A549 (cell line): ENCODE data around the gene DHX15. TPM values are rescaled to one million over a fixed set of nuclear protein-coding genes. Genes with fewer than 3 reads are reported as not detected.

ENCODE experiments used
- ATAC-seq, 2 experiments: fragments of 200-7000 bp in 1 of 2; fragments of >200 bp in 1 of 2; cut with Nextera tagmentation in 1 of 2; cut with Tn5 transposase in 1 of 2; 3 replicates each; pipeline versions ENCODE4 v1.8.0 to v1.9.1; 2018 to 2020; ENCODE audit warnings: mild to moderate bottlenecking in 1 of 2, moderate library complexity in 1 of 2
- CTCF ChIA-PET: fragments of 300-600 bp; sonication (Branson Sonifier 250); formaldehyde crosslinking; extraction: SDS; loops from one replicate; lab custom pipeline; 2021; ENCODE audit warnings: antibody characterized with exemption, inconsistent platforms; lab: Yijun Ruan, JAX
- POLR2A ChIA-PET: fragments of 350-600 bp; formaldehyde crosslinking; extraction: SDS; loops from one replicate; lab custom pipeline; 2021; ENCODE audit warnings: antibody characterized with exemption, inconsistent platforms; lab: Yijun Ruan, JAX
- DNase-seq, 2 experiments: peaks; one replicate each; pipeline versions ENCODE4 v3.0.0 to v3.0.0-alpha.2; 2011 to 2016; ENCODE audit warnings: low read depth in 1 of 2, low spot score in 1 of 2
- FAIRE-seq: peaks from 2 replicates; lab custom pipeline; 2011; peaks lifted over from hg19 to GRCh38; lab: Jason Lieb, UNC
- H3K27ac ChIP-seq, 2 experiments: fragments of >200 bp; sonication (Bioruptor Twin); formaldehyde crosslinking; 3 replicates each; pipeline ENCODE4 v1.5.1; 2016 to 2017
- H3K4me1 ChIP-seq: fragments of >200 bp; sonication (Bioruptor Twin); formaldehyde crosslinking; 3 replicates; pipeline ENCODE4 v1.6.1; 2016
- H3K4me2 ChIP-seq: fragments of >200 bp; sonication (Bioruptor Twin); formaldehyde crosslinking; 3 replicates; pipeline ENCODE4 v1.6.1; 2016
- H3K4me3 ChIP-seq: fragments of >200 bp; sonication (Bioruptor Twin); formaldehyde crosslinking; 3 replicates; pipeline ENCODE4 v1.5.1; 2016
- H3K9me3 ChIP-seq: fragments of >200 bp; sonication (Bioruptor Twin); formaldehyde crosslinking; 3 replicates; pipeline ENCODE4 v1.6.1; 2016
- BCL3 ChIP-seq: fragments of >200 bp; sonication (Bioruptor Twin); formaldehyde crosslinking; IDR thresholded peaks from 3 replicates; pipeline ENCODE4 v1.6.1; 2016
- BHLHE40 ChIP-seq: IDR thresholded peaks from 2 replicates; pipeline ENCODE4 v1.6.1; 2012; ENCODE audit warnings: low read depth, low read length, inconsistent platforms
- CHD4 ChIP-seq: fragments of 200-600 bp; sonication (generic); IDR thresholded peaks from 2 replicates; pipeline ENCODE4 v1.6.1; 2016; ENCODE audit warnings: antibody characterized with exemption, mild to moderate bottlenecking, borderline replicate concordance
- CTCF ChIP-seq: fragments of >200 bp; sonication (Bioruptor Twin); formaldehyde crosslinking; IDR thresholded peaks from 3 replicates; pipeline ENCODE4 v1.5.1; 2016
- HDAC2 ChIP-seq: fragments of 200-600 bp; sonication (generic); IDR thresholded peaks from 2 replicates; pipeline ENCODE4 v1.6.1; 2016
- HOXA7 ChIP-seq: fragments of 250-450 bp; sonication (Bioruptor Pico); IDR thresholded peaks from 2 replicates; pipeline ENCODE4 v1.5.0; 2020; ENCODE audit warnings: mild to moderate bottlenecking, moderate library complexity
- MAFK ChIP-seq: fragments of 450-650 bp; IDR thresholded peaks from 2 replicates; pipeline ENCODE4 v1.6.1; 2014; ENCODE audit not compliant: partially characterized antibody
- MAX ChIP-seq: IDR thresholded peaks from 2 replicates; pipeline ENCODE4 v1.6.1; 2012
- MYC ChIP-seq: IDR thresholded peaks from 2 replicates; pipeline ENCODE4 v1.6.1; 2012; ENCODE audit warnings: mild to moderate bottlenecking, inconsistent platforms, low read length, improper control_type of control experiment, borderline replicate concordance
- NPAS2 ChIP-seq: fragments of 250-450 bp; sonication (Bioruptor Pico); IDR thresholded peaks from 2 replicates; pipeline ENCODE4 v1.8.0; 2022; ENCODE audit warnings: mild to moderate bottlenecking, moderate library complexity, borderline replicate concordance
- POLR2A ChIP-seq: IDR thresholded peaks from 2 replicates; pipeline ENCODE4 v1.6.1; 2012; ENCODE audit warnings: mild to moderate bottlenecking, low read length
- RAD21 ChIP-seq, 2 experiments: fragments of >200 bp in 1 of 2; sonication (Bioruptor Twin) in 1 of 2; formaldehyde crosslinking in 1 of 2; IDR thresholded peaks in 1 of 2; conservative IDR thresholded peaks in 1 of 2; 2 replicates in 1 of 2; 3 replicates in 1 of 2; pipeline ENCODE4 v1.6.1; 2012 to 2018; ENCODE audit warnings: inconsistent platforms in 1 of 2
- TFCP2L1 ChIP-seq: fragments of 250-450 bp; sonication (Bioruptor Pico); IDR thresholded peaks from 2 replicates; pipeline ENCODE4 v1.5.0; 2021; ENCODE audit warnings: mild to moderate bottlenecking
- ZC3H11A ChIP-seq: fragments of 450-650 bp; IDR thresholded peaks from 2 replicates; pipeline ENCODE4 v1.6.1; 2014; ENCODE audit warnings: antibody characterized with exemption, mild to moderate bottlenecking
- WGBS: methylation state at CpG from one replicate; pipeline ENCODE4 v1.1.6; 2017; ENCODE audit errors: missing lambda C conversion rate; 5-methylcytosine and 5-hydroxymethylcytosine counted together
- polyA plus RNA-seq, 4 experiments: library from polyadenylated mRNA; depleted of rRNA in 3 of 4; stranded (reverse); fragments of >200 nt; fragmentation: RNase III in 1 of 4; extraction: RNeasy Plus Mini Kit Qiagen cat#74134 plus additional on column Dnase treatment in 1 of 4; gene quantifications; 2 replicates in 3 of 4; 3 replicates in 1 of 4; pipeline ENCODE4 v1.2.3, GENCODE V29; 2011 to 2017

The DHX15 gene
- polyA plus RNA-seq, 2 of the 4 experiments (the other 2 are of a cell fraction), result 154 to 189 TPM

GRCh38 chr4:24561438-24562139 lies 22.8 kb downstream of the DHX15 start:
- H3K27ac ChIP-seq, result no peak overlapping the region
- 90% methylated on average over 8 of the region's 8 CpGs for WGBS
- DNase-seq, result no peak
- H3K9me3 ChIP-seq, result no peaks in the 10 kb centered on the region
- no peak for ATAC-seq
- TF ChIP-seq TFCP2L1 (CRISPR knock-in tag), result no peak
- no peak for TF ChIP-seq MAX
- no peak for TF ChIP-seq RAD21 (conservative IDR thresholded peaks at IDR 0.05 in 1 of 2, IDR thresholded peaks at IDR 0.05 in 1 of 2)
- TF ChIP-seq BHLHE40, result no peak
- TF ChIP-seq BCL3, result no peak
- TF ChIP-seq CTCF, result no peak
- TF ChIP-seq MYC, result no peak
- TF ChIP-seq CHD4, result no peak
- no peak for TF ChIP-seq HDAC2
- no peak for TF ChIP-seq HOXA7 (CRISPR knock-in tag)
- no peak for TF ChIP-seq NPAS2 (CRISPR knock-in tag)
- no peak for TF ChIP-seq POLR2A
- TF ChIP-seq ZC3H11A, result no peak
- POLR2A ChIA-PET, result no interaction called here
- no peak overlapping the region for H3K4me2 ChIP-seq
- FAIRE-seq, result no peak
- H3K4me3 ChIP-seq, result no peak overlapping the region
- CTCF ChIA-PET, result no interaction called here
- H3K4me1 ChIP-seq, result peaks cover 64% of the 10 kb centered on the region

- WGBS, result 82% methylated on average over 3 of the region's 3 CpGs
- Histone ChIP-seq H3K4me1 (peaks cover 66% of the 10 kb centered on the region), H3K4me2 (no peak overlapping the region), H3K4me3 (no peak overlapping the region), H3K9me3 (no peaks in the 10 kb centered on the region), H3K27ac (no peak overlapping the region)
- CTCF ChIA-PET, result no interaction called here
- no peak for ATAC-seq
- FAIRE-seq, result no peak
- TF ChIP-seq ZC3H11A (no peak), MAFK (peak; percentile 12)
- no peak for DNase-seq
- POLR2A ChIA-PET, result no interaction called here
Measured at GRCh38 chr4:24560868-24561368, 23.4 kb downstream of the DHX15 start.

GRCh38 chr4:24559889-24560288 lies 24.5 kb downstream of the DHX15 start:
- Histone ChIP-seq H3K27ac (no peak overlapping the region), H3K4me2 (peak overlapping the region; percentile 61), H3K4me1 (peaks cover 64% of the 10 kb centered on the region), H3K4me3 (no peak overlapping the region), H3K9me3 (no peaks in the 10 kb centered on the region)
- DNase-seq (peak in 1 of 2 experiments; percentile 20), ATAC-seq (0 out of 6 replicates have a peak, but pooled peaks have one; percentile 45 to 64), FAIRE-seq (no peak)
- TF ChIP-seq MYC (no peak), RAD21 (conservative IDR thresholded peaks at IDR 0.05 in 1 of 2, IDR thresholded peaks at IDR 0.05 in 1 of 2) (peak; percentile 10 to 14; a peak in 1 of 5 replicates), CTCF (peak; percentile 10; the same call in 1 of the 3 replicates)
- CTCF ChIA-PET, result interaction anchor here (0.9 to 1.3 kb wide), 3 partner anchors 9 to 86 kb away, joined by 3 read pairs; no protein-coding TSS in a partner anchor
- 63% methylated on average over 2 of the region's 2 CpGs for WGBS
- POLR2A ChIA-PET, result no interaction called here
